ENCODE data around the gene INS. TPM values are rescaled to one million over a fixed set of nuclear protein-coding genes. Genes with fewer than 3 reads are reported as not detected.

INS gene
- polyA plus RNA-seq, 1 experiment, result not detected

- Histone ChIP-seq H3K4me3 (ENCODE audit: low read depth, low read length) (no peak overlapping the region), H3K27me3 (ENCODE audit: control insufficient read depth, insufficient read depth, low read length) (peaks cover 1% of the 10 kb centered on the region), H3K36me3 (ENCODE audit: control insufficient read depth, insufficient read depth, low read length) (no peaks in the 10 kb centered on the region)
- TF ChIP-seq CTCF (IDR thresholded peaks at IDR 0.05; ENCODE audit: insufficient read depth, low read depth, low read length), result no peak
- CTCF ChIA-PET, result interaction anchor here (1.9 kb wide), 1 partner anchor 230 kb away, joined by 11 read pairs; no protein-coding TSS in a partner anchor
- POLR2A ChIA-PET, result no interaction called here
- DNase-seq (ENCODE audit: low read depth), result no peak
Measured at GRCh38 chr11:2190657-2191471, 29.9 kb upstream of the INS start.

DNA sequence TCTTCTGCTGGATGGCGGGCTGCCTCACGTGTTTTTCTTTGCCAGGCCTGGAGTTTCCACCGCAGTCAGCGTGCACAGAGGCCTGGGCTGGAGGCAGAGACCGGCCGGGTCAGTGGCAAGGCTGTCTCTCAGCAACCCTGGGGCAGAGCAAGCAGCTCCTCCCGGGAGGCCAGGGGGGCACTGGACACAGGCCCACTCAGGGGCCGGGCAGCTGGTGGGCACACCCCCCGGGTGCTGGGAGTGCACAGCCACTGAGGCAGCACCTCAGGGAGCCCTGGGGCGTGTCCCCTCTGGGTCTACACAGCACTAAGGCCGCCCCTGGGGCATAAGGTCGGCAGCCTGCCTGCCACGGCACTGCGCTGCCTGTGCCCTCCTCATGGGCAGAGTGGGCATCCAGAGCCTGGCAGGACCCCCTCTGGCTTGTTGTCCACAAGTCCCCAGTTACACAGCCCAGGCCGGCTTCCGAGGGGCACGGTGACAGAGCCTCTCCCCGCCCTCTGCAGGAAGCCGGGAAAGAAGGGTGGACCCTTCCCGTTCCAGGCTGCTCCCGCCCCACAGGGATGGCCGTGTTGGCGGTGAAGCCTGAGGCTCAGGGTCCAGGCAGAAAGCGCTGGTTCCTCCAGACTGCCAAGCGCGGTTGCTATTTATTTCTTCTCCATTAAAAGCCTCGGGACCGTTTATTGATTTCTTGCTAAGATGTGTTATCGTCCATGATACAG lies 29.1 kb upstream of the INS start:
- H3K27me3 ChIP-seq (ENCODE audit: control insufficient read depth, insufficient read depth, low read length), result peaks cover 1% of the 10 kb centered on the region
- H3K4me3 ChIP-seq (ENCODE audit: low read depth, low read length), result no peak overlapping the region
- ChIA-PET CTCF (interaction anchor here (1.9 kb wide), 1 partner anchor 231 kb away, joined by 11 read pairs; no protein-coding TSS in a partner anchor), POLR2A (no interaction called here)
- no peak for DNase-seq (ENCODE audit: low read depth)
- H3K36me3 ChIP-seq (ENCODE audit: control insufficient read depth, insufficient read depth, low read length), result no peaks in the 10 kb centered on the region
- TF ChIP-seq CTCF (IDR thresholded peaks at IDR 0.05; ENCODE audit: insufficient read depth, low read depth, low read length), result no peak

GRCh38 chr11:2188745-2189144 lies 27.7 kb upstream of the INS start:
- H3K27me3 ChIP-seq (ENCODE audit: control insufficient read depth, insufficient read depth, low read length), result peaks cover 1% of the 10 kb centered on the region
- CTCF ChIA-PET, result no interaction called here
- no peaks in the 10 kb centered on the region for H3K36me3 ChIP-seq (ENCODE audit: control insufficient read depth, insufficient read depth, low read length)
- POLR2A ChIA-PET, result no interaction called here
- H3K4me3 ChIP-seq (ENCODE audit: low read depth, low read length), result no peak overlapping the region
- no peak for DNase-seq (ENCODE audit: low read depth)
- no peak for TF ChIP-seq CTCF (IDR thresholded peaks at IDR 0.05; ENCODE audit: insufficient read depth, low read depth, low read length)

DNA sequence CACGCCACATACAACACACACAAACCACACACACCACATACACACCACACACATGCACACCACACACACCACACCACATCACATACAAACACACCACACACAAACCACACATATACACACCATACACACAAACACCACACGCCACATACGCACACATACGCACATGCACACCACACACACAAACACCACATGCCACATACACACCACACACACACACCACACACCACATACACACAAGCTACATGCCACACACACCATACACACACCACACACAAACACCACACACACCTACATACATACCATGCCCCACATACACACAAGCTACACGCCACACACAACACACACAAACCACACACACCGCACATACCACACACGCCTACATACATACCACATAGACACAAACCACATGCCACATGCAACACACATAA lies 26.3 kb upstream of the INS start:
- H3K36me3 ChIP-seq (ENCODE audit: control insufficient read depth, insufficient read depth, low read length), result no peaks in the 10 kb centered on the region
- H3K4me3 ChIP-seq (ENCODE audit: low read depth, low read length), result no peak overlapping the region
- no peak for TF ChIP-seq CTCF (IDR thresholded peaks at IDR 0.05; ENCODE audit: insufficient read depth, low read depth, low read length)
- no peak for DNase-seq (ENCODE audit: low read depth)
- peaks cover 1% of the 10 kb centered on the region for H3K27me3 ChIP-seq (ENCODE audit: control insufficient read depth, insufficient read depth, low read length)
- ChIA-PET CTCF (interaction anchor here (1.1 to 5.8 kb wide), 6 partner anchors 8 to 344 kb away, joined by 3 to 36 read pairs (median 6); partner anchors contain the start of gene TH), POLR2A (no interaction called here)

DNA sequence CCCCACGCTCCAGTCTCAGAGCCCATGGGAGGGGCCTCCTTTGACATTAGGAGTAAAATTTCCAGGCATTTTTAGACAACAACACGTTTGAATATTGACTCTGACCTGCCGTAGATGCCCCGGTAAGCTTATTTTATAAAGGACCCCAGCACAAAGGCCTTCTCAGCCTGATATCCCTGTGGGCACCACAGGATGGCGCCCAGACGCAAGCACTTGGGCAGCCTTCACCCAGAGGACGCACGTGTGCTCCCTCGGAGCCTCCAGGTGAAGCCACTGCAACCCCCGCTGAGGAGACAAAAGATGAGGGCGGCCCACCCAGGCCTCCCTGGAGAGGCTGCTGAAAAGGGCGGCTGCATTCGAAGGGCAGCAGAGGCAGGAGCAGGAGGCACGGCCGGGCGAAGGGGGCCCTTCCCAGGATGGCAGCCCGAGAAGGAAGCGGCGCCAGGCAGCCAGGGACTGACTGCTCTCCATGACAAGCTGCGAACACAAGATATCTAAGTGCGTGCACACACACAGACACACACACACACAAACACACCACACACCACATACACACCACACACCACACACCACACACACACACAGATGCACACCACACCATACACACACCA lies 25.8 kb upstream of the INS start:
- Histone ChIP-seq H3K36me3 (ENCODE audit: control insufficient read depth, insufficient read depth, low read length) (no peaks in the 10 kb centered on the region), H3K4me3 (ENCODE audit: low read depth, low read length) (no peak overlapping the region), H3K27me3 (ENCODE audit: control insufficient read depth, insufficient read depth, low read length) (peaks cover 1% of the 10 kb centered on the region)
- TF ChIP-seq CTCF (IDR thresholded peaks at IDR 0.05; ENCODE audit: insufficient read depth, low read depth, low read length), result peak; percentile 46; the same call in 1 of the 2 replicates
- no peak for DNase-seq (ENCODE audit: low read depth)
- ChIA-PET CTCF (interaction anchor here (0.7 to 5.8 kb wide), 7 partner anchors 8 to 345 kb away, joined by 3 to 36 read pairs (median 5); partner anchors contain the start of gene TH), POLR2A (no interaction called here)
